Neural cell (in vitro differentiated cells): ENCODE measurements around the gene AGPS.

ENCODE experiments used
- EP300 ChIP-seq: fragments of 450-650 bp; conservative IDR thresholded peaks from 2 replicates; pipeline ENCODE4 v1.6.1; 2014; ENCODE audit warnings: antibody characterized with exemption, mild to moderate bottlenecking, moderate library complexity; ENCODE audit not compliant: poor library complexity, severe bottlenecking
- EZH2 ChIP-seq: fragments of 200-600, 300-800 bp; shearing (Covaris generic), sonication (generic); IDR thresholded peaks from 2 replicates; pipeline ENCODE4 v1.6.1; 2014; ENCODE audit warnings: antibody characterized with exemption, low read length, borderline replicate concordance, mild to moderate bottlenecking; ENCODE audit not compliant: insufficient read depth, poor library complexity, severe bottlenecking
- RAD21 ChIP-seq: fragments of 450-650 bp; conservative IDR thresholded peaks from 2 replicates; pipeline ENCODE4 v1.6.1; 2014; ENCODE audit warnings: antibody characterized with exemption, mild to moderate bottlenecking, moderate library complexity
- SMC3 ChIP-seq: fragments of 450-650 bp; conservative IDR thresholded peaks from 2 replicates; pipeline ENCODE4 v1.6.1; 2014; ENCODE audit warnings: antibody characterized with exemption, mild to moderate bottlenecking, moderate library complexity; ENCODE audit not compliant: poor library complexity
- TAF1 ChIP-seq: IDR thresholded peaks from 2 replicates; pipeline ENCODE4 v1.6.1; 2012; ENCODE audit warnings: low read depth
- TF ChIP-seq, protein P1 (sequence below): fragments of 450-650 bp; IDR thresholded peaks from 2 replicates; pipeline ENCODE4 v1.5.1; 2014; ENCODE audit warnings: antibody characterized with exemption, mild to moderate bottlenecking, moderate library complexity; ENCODE audit not compliant: poor library complexity, severe bottlenecking
- TF ChIP-seq, protein P2 (sequence below): IDR thresholded peaks from 2 replicates; pipeline ENCODE4 v1.6.1; 2012; ENCODE audit warnings: borderline replicate concordance

DNA sequence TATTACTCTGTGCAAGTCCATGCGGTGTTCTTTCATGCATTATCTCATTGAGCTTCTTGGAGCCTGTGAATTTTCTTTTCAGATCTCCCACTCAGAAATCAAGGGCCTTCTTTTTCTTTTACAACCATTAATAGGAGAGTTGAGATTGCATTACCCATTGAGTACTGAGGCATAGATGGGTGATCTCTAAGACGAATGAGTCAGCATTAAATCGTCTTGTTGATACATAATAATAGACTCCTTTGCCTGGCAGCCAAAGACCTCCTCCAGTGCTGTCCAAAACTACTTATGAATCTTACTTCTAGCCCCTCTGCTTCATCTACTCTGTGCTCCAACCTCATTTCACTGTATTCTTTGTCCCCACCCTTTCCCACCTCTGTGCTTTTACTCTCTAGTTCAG is 180.5 kb downstream of the AGPS start:
- TF ChIP-seq SMC3 (no peak), RAD21 (no peak), EP300 (no peak), EZH2 (no peak), TAF1 (no peak)
- TF ChIP-seq, protein P1, sequence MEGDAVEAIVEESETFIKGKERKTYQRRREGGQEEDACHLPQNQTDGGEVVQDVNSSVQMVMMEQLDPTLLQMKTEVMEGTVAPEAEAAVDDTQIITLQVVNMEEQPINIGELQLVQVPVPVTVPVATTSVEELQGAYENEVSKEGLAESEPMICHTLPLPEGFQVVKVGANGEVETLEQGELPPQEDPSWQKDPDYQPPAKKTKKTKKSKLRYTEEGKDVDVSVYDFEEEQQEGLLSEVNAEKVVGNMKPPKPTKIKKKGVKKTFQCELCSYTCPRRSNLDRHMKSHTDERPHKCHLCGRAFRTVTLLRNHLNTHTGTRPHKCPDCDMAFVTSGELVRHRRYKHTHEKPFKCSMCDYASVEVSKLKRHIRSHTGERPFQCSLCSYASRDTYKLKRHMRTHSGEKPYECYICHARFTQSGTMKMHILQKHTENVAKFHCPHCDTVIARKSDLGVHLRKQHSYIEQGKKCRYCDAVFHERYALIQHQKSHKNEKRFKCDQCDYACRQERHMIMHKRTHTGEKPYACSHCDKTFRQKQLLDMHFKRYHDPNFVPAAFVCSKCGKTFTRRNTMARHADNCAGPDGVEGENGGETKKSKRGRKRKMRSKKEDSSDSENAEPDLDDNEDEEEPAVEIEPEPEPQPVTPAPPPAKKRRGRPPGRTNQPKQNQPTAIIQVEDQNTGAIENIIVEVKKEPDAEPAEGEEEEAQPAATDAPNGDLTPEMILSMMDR: no peak
- TF ChIP-seq, protein P2, sequence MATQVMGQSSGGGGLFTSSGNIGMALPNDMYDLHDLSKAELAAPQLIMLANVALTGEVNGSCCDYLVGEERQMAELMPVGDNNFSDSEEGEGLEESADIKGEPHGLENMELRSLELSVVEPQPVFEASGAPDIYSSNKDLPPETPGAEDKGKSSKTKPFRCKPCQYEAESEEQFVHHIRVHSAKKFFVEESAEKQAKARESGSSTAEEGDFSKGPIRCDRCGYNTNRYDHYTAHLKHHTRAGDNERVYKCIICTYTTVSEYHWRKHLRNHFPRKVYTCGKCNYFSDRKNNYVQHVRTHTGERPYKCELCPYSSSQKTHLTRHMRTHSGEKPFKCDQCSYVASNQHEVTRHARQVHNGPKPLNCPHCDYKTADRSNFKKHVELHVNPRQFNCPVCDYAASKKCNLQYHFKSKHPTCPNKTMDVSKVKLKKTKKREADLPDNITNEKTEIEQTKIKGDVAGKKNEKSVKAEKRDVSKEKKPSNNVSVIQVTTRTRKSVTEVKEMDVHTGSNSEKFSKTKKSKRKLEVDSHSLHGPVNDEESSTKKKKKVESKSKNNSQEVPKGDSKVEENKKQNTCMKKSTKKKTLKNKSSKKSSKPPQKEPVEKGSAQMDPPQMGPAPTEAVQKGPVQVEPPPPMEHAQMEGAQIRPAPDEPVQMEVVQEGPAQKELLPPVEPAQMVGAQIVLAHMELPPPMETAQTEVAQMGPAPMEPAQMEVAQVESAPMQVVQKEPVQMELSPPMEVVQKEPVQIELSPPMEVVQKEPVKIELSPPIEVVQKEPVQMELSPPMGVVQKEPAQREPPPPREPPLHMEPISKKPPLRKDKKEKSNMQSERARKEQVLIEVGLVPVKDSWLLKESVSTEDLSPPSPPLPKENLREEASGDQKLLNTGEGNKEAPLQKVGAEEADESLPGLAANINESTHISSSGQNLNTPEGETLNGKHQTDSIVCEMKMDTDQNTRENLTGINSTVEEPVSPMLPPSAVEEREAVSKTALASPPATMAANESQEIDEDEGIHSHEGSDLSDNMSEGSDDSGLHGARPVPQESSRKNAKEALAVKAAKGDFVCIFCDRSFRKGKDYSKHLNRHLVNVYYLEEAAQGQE: no peak
